ENCODE measurements around the gene DUSP9.

DNA sequence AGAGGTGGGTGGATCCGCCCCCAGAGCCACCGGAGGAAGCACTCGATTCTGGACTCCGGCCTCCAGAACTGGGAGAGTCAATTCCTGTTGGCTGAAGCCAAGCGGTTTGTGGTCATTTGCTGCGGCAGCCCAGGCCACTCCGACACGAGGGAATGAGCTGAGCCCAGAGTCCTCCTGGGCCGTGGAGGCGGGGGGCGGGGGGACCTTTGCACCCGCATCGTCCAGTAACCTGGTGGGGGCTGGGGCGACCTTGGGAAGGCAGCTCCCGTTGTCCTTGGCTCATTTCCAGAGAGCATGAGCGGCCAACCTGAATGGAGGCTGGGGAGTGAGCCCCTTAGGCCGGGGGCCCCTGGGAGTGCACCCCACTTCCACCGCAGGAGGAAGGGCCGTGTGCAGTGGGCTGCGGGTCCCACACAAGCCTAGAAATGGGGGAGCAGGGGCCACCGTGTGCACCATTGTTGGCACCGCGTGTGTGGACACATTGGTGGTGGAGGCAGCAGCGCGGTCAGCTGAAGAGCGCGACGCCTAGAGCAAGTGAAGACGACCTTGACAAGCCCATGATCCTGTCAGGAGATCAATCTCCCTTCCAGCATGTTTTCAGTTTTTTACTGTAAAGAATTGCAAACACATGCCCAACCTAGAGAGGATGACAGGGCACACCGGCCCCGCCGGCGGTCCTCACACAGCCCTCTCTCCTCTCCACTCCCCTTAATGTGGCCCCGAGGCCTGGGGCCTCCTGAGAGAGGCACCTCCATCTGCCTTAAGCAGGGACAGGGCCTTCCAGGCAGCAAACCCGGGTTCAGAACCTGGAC lies 19.9 kb upstream of the DUSP9 start:
- TF ChIP-seq, protein P1, sequence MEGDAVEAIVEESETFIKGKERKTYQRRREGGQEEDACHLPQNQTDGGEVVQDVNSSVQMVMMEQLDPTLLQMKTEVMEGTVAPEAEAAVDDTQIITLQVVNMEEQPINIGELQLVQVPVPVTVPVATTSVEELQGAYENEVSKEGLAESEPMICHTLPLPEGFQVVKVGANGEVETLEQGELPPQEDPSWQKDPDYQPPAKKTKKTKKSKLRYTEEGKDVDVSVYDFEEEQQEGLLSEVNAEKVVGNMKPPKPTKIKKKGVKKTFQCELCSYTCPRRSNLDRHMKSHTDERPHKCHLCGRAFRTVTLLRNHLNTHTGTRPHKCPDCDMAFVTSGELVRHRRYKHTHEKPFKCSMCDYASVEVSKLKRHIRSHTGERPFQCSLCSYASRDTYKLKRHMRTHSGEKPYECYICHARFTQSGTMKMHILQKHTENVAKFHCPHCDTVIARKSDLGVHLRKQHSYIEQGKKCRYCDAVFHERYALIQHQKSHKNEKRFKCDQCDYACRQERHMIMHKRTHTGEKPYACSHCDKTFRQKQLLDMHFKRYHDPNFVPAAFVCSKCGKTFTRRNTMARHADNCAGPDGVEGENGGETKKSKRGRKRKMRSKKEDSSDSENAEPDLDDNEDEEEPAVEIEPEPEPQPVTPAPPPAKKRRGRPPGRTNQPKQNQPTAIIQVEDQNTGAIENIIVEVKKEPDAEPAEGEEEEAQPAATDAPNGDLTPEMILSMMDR (IDR thresholded peaks at IDR 0.05; ENCODE audit: low read depth, low read length, poor library complexity, severe bottlenecking) = no peak
- TF ChIP-seq EZH2phosphoT487 (IDR thresholded peaks at IDR 0.05; ENCODE audit: borderline replicate concordance, low read length) = no peak

Measured in DOHH2 (cell line).